GM12801 (cell line): ENCODE data around the gene CA10.

Experiments used
- CTCF ChIP-seq: IDR thresholded peaks from one replicate; pipeline ENCODE4 v1.5.1; 2011; ENCODE audit warnings: control low read depth; ENCODE audit not compliant: insufficient read length; ENCODE audit errors: extremely low read depth

CA10 gene

GRCh38 chr17:51850201-51850600, 308.3 kb downstream of the CA10 start:
- TF ChIP-seq CTCF, result no peak

- TF ChIP-seq CTCF, result no peak
These were observed 310.1 kb downstream of the CA10 start for GRCh38 chr17:51848451-51848850.

- no peak for TF ChIP-seq CTCF
These were observed 311.9 kb downstream of the CA10 start for GRCh38 chr17:51846566-51846965.

- no peak for TF ChIP-seq CTCF
These were observed 312.7 kb downstream of the CA10 start for GRCh38 chr17:51845776-51846175.

GRCh38 chr17:51842763-51843162, 315.8 kb downstream of the CA10 start:
- TF ChIP-seq CTCF, result no peak

GRCh38 chr17:51841669-51842068, 316.8 kb downstream of the CA10 start:
- TF ChIP-seq CTCF, result no peak

GRCh38 chr17:51840688-51841087, 317.8 kb downstream of the CA10 start:
- TF ChIP-seq CTCF, result no peak

- TF ChIP-seq CTCF, result no peak
These were observed 324.9 kb downstream of the CA10 start for GRCh38 chr17:51833620-51834019.
